PC-3 (cell line): ENCODE data around the gene FAM13A.

ENCODE experiments used
- CTCF ChIP-seq: fragments of 300-600 bp; sonication (generic); conservative IDR thresholded peaks from 2 replicates; pipeline ENCODE4 v1.5.1; 2017; ENCODE audit warnings: antibody characterized with exemption, low read depth, mild to moderate bottlenecking, low read length
- EZH2 ChIP-seq: fragments of 300-600 bp; sonication (generic); IDR thresholded peaks from one replicate; pipeline ENCODE4 v1.6.1; 2017; ENCODE audit warnings: antibody characterized with exemption, mild to moderate bottlenecking, low read length; ENCODE audit not compliant: unreplicated experiment

- TF ChIP-seq CTCF: no peak
- no peak for TF ChIP-seq EZH2
Measured at GRCh38 chr4:88810325-88810724, 246.7 kb downstream of the FAM13A start.
